Ovary (tissue), 3 donors: ENCODE data around the gene AFG1L.

Experiments
- EP300 ChIP-seq: sonication (generic); formaldehyde crosslinking; IDR thresholded peaks from one replicate; pipeline ENCODE4 v1.6.1; 2017; ENCODE audit warnings: antibody characterized with exemption
- POLR2A ChIP-seq: fragments of 450-650 bp; IDR thresholded peaks from one replicate; pipeline ENCODE4 v1.6.1; 2017; ENCODE audit warnings: antibody characterized with exemption, mild to moderate bottlenecking, moderate library complexity
- TF ChIP-seq, protein P1 (sequence below), 3 donors: fragments of 450-650 bp in 2 of 3; fragments of 200-600 bp in 1 of 3; IDR thresholded peaks; one replicate each; pipeline versions ENCODE4 v1.5.1 to v1.8.0; 2016 to 2022; ENCODE audit warnings: antibody characterized with exemption in 3 of 3, mild to moderate bottlenecking in 1 of 3
- donor health status: DM: no; HTN: no; CAD: no.

DNA sequence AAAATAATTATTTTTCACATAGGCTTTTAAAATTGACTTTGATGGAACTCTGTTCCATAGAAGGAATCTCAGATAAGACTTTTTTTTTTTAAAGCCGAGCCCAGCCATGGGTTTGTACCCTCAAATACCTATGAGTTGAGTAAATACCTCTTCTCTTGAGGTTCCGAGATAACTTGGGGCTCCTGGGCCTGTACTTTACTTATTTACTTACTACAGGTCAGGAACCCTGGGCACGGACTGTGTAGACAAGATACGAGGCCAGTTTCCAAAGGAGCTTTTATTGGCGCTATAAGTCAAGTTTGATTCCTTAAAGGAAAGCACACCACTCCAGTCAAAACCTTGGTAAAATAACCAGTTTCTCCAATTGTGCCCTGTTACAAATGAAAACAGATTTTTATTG is 7.5 kb downstream of the AFG1L start:
- TF ChIP-seq, protein P1, sequence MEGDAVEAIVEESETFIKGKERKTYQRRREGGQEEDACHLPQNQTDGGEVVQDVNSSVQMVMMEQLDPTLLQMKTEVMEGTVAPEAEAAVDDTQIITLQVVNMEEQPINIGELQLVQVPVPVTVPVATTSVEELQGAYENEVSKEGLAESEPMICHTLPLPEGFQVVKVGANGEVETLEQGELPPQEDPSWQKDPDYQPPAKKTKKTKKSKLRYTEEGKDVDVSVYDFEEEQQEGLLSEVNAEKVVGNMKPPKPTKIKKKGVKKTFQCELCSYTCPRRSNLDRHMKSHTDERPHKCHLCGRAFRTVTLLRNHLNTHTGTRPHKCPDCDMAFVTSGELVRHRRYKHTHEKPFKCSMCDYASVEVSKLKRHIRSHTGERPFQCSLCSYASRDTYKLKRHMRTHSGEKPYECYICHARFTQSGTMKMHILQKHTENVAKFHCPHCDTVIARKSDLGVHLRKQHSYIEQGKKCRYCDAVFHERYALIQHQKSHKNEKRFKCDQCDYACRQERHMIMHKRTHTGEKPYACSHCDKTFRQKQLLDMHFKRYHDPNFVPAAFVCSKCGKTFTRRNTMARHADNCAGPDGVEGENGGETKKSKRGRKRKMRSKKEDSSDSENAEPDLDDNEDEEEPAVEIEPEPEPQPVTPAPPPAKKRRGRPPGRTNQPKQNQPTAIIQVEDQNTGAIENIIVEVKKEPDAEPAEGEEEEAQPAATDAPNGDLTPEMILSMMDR (IDR thresholded peaks at IDR 0.05) = no peak
- TF ChIP-seq POLR2A (no peak), EP300 (no peak)
